ENCODE measurements around the gene ZFP92.

The ZFP92 gene

GRCh38 chrX:153441296-153441695 is 30.0 kb downstream of the ZFP92 start:
- no peak for DNase-seq

GRCh38 chrX:153441981-153442380 is 30.7 kb downstream of the ZFP92 start:
- no peak for DNase-seq

GRCh38 chrX:153442463-153442862 is 31.2 kb downstream of the ZFP92 start:
- no peak for DNase-seq

- DNase-seq, result no peak
Observed at GRCh38 chrX:153443476-153444332, 32.4 kb downstream of the ZFP92 start.

- DNase-seq, result no peak
Observed at GRCh38 chrX:153444333-153445011, 33.2 kb downstream of the ZFP92 start.

GRCh38 chrX:153445106-153445855 is 34.0 kb downstream of the ZFP92 start:
- no peak for DNase-seq

- no peak for DNase-seq
Observed at GRCh38 chrX:153445856-153446635, 34.8 kb downstream of the ZFP92 start, which contains the start of gene TREX2. Gene TREX2, minus strand, starts transcription at chrX:153446056. Its CDS starts 626 bp downstream, at chrX:153445430.

GRCh38 chrX:153446636-153446936 is 35.3 kb downstream of the ZFP92 start:
- DNase-seq, result no peak

GRCh38 chrX:153446950-153447580 is 35.8 kb downstream of the ZFP92 start:
- no peak for DNase-seq

GRCh38 chrX:153447581-153447960 is 36.3 kb downstream of the ZFP92 start:
- no peak for DNase-seq

GRCh38 chrX:153448556-153449367 is 37.5 kb downstream of the ZFP92 start:
- DNase-seq, result no peak

- no peak for DNase-seq
Observed at GRCh38 chrX:153449368-153450113, 38.3 kb downstream of the ZFP92 start.

- DNase-seq, result no peak
Observed at GRCh38 chrX:153450114-153450948, 39.1 kb downstream of the ZFP92 start.

- no peak for DNase-seq
Observed at GRCh38 chrX:153450949-153451277, 39.6 kb downstream of the ZFP92 start.

GRCh38 chrX:153454901-153455550 is 43.8 kb downstream of the ZFP92 start:
- DNase-seq, result no peak

- DNase-seq, result no peak
Observed at GRCh38 chrX:153455571-153455970, 44.3 kb downstream of the ZFP92 start.

- no peak for DNase-seq
Observed at GRCh38 chrX:153456161-153456560, 44.9 kb downstream of the ZFP92 start.

GRCh38 chrX:153456704-153457103 is 45.4 kb downstream of the ZFP92 start:
- no peak for DNase-seq

GRCh38 chrX:153457136-153457825 is 46.0 kb downstream of the ZFP92 start:
- no peak for DNase-seq
